IPS DF 4.7 (cell line): Measurements from ENCODE around the gene ABI3BP.
"Not testable (repeated sequence)": the region's sequence is repeated elsewhere in the genome, so short reads cannot be mapped to it uniquely, and the experiment has no call there.

ENCODE experiments used
- DNase-seq: peaks from one replicate; pipeline ENCODE4 v3.0.0-alpha.2; 2013; ENCODE audit warnings: low spot score; ENCODE audit errors: extremely low read depth

ABI3BP gene, protein sequence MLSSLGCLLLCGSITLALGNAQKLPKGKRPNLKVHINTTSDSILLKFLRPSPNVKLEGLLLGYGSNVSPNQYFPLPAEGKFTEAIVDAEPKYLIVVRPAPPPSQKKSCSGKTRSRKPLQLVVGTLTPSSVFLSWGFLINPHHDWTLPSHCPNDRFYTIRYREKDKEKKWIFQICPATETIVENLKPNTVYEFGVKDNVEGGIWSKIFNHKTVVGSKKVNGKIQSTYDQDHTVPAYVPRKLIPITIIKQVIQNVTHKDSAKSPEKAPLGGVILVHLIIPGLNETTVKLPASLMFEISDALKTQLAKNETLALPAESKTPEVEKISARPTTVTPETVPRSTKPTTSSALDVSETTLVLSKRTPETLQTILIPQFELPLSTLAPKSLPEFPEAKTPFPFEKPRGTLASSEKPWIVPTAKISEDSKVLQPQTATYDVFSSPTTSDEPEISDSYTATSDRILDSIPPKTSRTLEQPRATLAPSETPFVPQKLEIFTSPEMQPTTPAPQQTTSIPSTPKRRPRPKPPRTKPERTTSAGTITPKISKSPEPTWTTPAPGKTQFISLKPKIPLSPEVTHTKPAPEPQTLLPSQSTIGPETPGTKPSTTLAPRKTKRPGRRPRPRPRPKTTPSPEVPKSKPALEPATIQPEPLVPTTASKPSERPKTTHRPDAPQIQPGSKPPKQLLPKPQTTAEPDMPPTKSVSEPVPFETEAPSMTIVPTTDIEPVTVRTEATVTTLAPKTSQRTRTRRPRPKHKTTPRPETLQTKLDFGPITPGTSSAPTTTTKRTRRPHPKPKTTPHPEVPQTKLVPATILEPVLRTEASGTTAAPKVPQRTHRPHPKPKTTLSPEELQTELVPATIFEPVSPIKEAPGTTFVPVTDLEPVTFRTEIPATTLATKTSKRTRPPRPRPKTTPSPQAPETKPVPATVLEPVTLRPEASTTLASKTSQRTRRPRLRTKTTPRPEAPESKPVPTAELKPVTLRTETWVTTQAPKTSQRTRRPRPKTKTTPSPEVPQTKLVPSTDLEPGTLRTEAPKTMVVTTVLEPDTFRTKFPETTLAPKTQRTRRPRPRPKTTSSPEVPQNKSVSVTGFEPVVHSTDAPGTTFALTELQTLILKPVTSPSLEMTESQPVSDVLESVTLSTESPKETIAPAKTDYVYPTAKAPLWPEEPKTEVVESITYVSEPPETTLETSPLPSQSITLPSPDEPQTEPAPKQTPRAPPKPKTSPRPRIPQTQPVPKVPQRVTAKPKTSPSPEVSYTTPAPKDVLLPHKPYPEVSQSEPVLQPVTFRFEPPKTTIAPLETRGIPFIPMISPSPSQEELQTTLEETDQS (N-terminal part only)

GRCh38 chr3:100993309-100993708 lies at the start of gene ABI3BP:
ABI3BP (minus strand) TSS chr3:100993421; CDS start chr3:100993384, 37 bp downstream.
- no peak for DNase-seq

- DNase-seq = no peak
Measured at GRCh38 chr3:101039285-101039684, 46.1 kb upstream of the ABI3BP start.

- no peak for DNase-seq
Measured at GRCh38 chr3:101038880-101039279, 45.7 kb upstream of the ABI3BP start.

DNA sequence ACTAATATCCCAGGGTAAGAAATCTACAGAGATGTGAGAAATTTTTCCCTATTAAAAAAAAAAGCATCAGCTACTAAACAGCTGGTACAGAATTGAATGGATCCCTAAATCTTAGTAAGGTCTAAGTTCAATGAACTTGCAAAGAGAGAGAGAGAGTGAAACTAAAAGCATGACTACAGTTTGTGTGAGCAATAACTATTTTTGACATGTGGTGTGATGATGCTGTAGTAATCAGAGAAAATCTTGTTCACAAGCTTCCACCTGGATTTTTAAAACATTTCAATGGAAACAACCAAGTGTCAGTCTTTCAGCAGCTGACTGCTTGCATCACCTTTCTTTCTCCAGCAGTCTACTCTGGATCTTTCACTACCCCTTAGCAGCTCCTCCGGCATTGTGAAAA lies 45.2 kb upstream of the ABI3BP start:
- no peak for DNase-seq

GRCh38 chr3:101037613-101038012 lies 44.4 kb upstream of the ABI3BP start:
- DNase-seq = no peak

- DNase-seq = no peak
Measured at GRCh38 chr3:101036676-101037075, 43.5 kb upstream of the ABI3BP start.

- DNase-seq = no peak
Measured at GRCh38 chr3:101036213-101036618, 43.0 kb upstream of the ABI3BP start.

- no peak for DNase-seq
Measured at GRCh38 chr3:101027286-101027685, 34.1 kb upstream of the ABI3BP start.

DNA sequence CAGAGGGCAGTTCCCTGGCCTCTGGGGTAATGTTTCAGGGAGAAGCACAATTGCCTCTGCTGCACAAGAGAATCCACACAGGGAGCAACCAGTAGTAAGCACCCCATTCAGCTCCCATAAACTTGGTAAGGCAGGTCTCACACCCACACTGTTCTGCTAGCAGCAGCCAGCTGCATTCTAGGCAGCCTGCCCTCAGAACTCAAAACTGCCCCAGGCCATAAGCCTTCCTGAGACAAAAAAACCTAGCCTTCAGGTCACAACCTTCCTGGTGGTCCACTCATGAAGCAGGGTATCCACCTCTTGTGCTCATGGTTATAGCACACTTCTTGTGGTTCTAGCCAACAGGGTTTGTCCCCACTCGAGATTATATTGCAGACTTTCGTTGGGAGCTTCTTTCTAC lies 33.7 kb upstream of the ABI3BP start:
- DNase-seq = no peak

GRCh38 chr3:101026244-101026643 lies 33.0 kb upstream of the ABI3BP start:
- no peak for DNase-seq

DNA sequence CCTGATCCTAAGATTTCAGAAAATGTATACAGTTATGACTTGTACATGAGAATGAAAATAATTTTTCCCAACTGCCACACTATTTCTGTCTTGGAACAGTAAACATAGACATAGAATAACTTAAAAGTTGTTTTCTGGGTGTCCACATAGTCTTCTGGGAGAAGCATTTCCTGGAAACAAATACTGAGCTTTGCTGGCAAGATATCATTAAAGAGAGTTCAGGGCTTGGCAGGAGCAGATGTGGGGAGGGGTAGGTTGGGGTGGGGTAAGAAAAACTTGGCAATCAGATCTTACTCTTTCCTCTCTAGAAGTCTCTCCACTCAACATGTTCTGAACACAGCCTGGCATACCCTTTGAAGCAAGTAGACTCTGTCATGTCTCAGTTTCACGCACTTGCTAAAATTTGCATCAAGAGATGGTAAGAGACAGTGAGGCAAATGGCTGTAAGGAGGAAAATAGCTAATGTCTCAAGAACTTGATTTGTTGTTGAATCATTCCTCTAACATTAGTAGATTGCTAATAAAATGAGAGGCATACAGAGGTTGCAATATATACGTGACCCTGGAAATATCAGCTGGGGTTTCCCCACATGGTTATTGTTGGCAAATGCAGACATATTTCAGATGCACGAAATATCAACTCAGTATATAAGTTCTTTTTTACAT lies 27.3 kb upstream of the ABI3BP start:
- no peak for DNase-seq

DNA sequence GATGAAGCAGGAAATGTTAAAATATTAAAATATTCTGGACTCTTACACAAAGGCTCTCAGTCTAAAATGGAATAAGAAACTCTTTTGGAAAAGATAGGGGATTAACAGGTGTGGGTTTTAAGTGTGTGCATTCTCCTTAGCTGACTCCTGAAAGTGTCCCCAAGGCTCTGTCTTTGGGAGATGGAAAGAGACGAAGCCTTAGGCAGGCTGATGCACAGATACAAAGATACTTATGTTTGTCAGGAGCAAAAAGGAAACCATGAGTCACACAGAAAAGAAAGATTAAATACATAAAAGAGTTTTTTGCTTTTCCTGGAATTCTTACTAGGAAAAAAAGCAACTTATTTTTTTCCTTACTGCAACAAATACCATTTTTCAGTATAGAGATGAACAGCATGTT lies 23.8 kb upstream of the ABI3BP start:
- no peak for DNase-seq

GRCh38 chr3:101012312-101012711 lies 19.1 kb upstream of the ABI3BP start:
- DNase-seq = not testable (repeated sequence)

DNA sequence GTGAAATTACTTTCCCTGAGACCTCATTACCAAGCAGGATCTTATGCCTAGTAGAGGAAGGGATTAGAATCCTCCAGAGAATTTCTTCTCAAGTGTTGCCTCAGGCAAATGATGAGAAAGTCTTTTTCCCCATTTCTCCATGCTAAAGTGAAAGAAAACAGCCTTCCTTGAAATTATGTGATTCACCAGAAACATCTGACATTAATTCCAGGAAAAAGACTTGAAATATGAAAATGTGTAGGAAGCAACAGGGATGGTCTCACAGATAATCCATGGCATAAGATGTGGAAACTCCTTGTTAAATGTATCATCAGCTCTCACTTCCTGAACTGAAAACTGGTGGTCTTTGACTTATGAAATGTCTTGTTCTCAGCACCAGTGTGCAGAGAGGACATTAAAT lies 17.9 kb upstream of the ABI3BP start:
- no peak for DNase-seq

DNA sequence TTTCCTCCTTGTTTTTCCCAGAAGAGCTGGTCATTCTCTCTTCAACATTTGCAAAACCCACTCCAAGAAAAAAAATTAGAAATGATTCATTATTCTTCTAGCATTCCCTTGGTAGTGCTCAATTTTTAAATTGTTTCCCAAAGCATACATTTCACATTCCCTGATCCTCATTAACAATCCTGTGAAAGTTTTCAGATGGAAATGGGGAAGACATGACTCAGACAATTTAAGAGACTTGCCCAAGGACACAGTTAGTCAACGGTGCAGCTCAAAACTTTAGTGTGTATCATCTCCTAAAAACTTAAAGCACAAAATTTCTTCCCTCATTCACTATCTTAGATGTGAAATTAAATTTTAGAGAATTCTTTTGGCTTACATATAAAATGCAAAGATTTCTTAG lies 17.1 kb upstream of the ABI3BP start:
- DNase-seq = no peak

DNA sequence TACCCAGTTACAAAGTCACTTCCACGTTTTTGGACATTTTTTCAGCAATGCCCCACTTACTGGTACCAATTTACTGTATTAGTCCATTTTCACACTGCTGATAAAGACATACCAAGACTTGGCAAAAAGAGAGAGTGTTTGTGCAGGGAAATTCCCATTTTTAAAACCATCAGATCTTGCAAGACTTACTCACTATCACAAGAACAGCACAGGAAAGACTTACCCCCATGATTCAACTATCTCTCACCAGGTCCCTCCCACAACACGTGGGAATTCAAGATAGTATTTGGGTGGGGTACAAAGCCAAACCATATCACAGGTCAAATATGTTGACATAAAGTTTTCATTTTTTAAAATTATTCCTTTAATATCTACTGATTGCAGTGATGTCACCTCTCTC lies 16.2 kb upstream of the ABI3BP start:
- DNase-seq = no peak

GRCh38 chr3:100999160-100999559 lies 5.9 kb upstream of the ABI3BP start:
- no peak for DNase-seq

DNA sequence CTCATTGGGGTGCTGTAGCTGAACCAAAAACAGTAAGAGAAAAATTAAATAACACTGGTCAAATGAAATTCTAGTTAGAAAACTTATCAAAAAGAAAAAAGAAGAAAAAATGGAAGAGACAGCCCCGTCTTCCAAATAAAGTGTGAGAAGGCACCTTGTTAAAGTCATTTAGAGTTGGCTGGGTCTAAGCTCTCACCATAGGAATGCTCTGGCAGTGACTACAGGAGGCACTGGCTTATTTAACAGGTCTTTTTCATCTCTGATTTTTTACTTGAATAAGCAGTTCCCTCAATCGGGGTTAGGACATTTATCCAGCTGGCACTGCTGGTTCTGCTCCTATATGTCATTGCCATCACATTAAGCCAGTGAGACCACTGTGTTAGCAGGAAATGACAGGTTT lies 1.6 kb upstream of the ABI3BP start:
- no peak for DNase-seq

GRCh38 chr3:100994187-100994586 lies 966 bp upstream of the ABI3BP start:
- no peak for DNase-seq

DNA sequence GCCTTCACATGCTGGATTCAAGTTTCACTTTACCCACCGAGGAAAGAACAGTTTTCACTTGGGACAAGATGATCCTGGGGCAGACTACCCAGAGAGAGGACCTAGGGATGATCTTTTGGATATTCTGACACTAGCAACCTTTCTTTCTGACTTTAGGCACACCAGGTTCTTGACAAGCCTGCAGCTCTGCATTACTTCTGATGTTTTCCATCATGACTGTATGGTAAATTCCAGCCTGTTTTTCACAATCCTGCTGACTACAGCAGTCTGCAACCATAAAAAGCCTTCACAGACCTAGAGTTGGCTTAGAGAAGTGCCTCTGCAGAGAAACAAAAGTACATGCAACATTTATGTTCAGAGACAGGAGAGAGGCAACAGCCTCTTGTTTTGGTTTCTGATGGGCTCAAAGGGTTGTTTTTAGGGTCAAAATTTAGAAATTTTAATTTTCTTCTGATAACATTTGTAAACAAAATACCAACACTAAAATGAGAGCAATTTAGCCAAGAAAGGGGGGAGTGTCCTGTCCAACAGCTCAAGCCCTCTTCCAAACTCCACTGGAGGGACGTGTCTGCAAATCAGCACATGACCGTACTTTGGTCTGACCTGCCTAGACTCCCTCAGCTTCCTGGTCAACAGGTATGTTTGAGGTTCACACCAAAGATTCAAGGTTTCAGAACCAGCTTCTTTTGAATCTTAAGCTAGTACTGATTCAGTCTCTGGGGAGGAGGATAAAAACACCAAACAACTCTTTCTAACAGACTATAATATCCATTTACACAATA lies 799 bp downstream of the ABI3BP start:
- no peak for DNase-seq
